NCI-H460 (cell line): Measurements from ENCODE around the gene NRAS. TPM values are rescaled to one million over a fixed set of nuclear protein-coding genes. Genes with fewer than 3 reads are reported as not detected.
"Not testable (repeated sequence)": the region's sequence is repeated elsewhere in the genome, so short reads cannot be mapped to it uniquely, and the experiment has no call there.

Experiments
- DNase-seq: peaks from one replicate; pipeline ENCODE4 v3.0.0-alpha.2; 2016; ENCODE audit warnings: low read depth; ENCODE audit errors: extremely low read depth
- polyA plus RNA-seq: library from polyadenylated mRNA; depleted of rRNA; stranded (reverse); fragments of >200 nt; gene quantifications from 2 replicates; pipeline ENCODE4 v1.2.3, GENCODE V29; 2014; cell fraction: nucleus; rRNA removed
- total RNA-seq: library from RNA; depleted of rRNA; stranded (reverse); fragments of >200 nt; shearing (Covaris generic); gene quantifications from 2 replicates; pipeline ENCODE4 v1.2.3, GENCODE V29; 2014; rRNA removed

The NRAS gene
- total RNA-seq: 65.0 and 68.4 TPM in 2 replicates
- 15.9 and 25.0 TPM in 2 replicates for polyA plus RNA-seq

GRCh38 chr1:114716304-114717170 is at the start of gene NRAS:
Gene NRAS, minus strand, starts transcription at chr1:114716771. Its CDS starts 611 bp downstream, at chr1:114716160.
- peak; percentile 78 for DNase-seq

DNA sequence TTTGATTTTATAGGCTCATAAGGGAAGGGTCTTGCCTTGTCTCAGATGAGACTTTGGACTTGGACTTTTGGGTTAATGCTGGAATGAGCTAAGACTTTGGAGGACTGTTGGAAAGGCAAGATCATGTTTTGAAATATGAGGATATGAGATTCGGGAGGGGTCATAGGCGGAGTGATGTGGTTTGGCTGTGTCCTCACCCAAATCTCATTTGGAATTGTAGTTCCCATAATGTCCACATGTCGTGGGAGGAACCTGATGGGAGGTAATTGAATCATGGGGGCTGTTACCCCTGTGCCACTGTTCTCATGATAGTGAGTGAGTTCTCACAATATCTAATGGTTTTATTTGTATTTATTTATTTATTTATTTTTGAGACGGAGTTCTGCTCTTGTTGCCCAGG is 48.1 kb upstream of the NRAS start:
- DNase-seq: no peak

DNA sequence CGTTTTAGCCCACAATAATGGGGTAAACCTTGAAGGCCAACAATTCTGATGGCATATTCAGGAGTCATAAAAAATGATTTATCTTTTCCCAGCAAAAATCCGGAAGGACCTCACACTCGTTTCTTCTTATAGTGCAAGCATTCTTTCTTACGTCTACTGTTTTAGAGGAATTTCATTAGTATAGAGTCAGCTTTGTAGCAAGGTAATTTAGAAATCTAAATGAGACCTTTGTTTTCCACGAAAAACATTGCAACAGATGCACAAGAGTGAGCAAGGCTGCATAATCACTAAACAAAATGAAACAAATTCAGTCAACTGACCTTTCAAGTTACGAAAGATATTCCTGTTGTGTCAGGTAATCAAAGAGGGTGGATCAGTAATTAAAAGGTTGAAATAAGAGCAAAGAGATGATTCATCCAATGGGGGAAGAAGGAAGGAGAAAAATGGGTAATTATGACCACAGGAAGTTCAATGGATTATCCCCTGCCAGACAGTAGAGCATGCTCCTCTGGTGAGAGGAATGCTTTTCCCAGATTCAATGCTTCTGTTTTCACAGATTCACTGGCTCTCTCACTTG is 41.8 kb upstream of the NRAS start:
- no peak for DNase-seq

- peak; percentile 98 for DNase-seq
Measured at GRCh38 chr1:114757455-114758255, 41.1 kb upstream of the NRAS start, which contains the start of gene CSDE1. Gene CSDE1, minus strand, starts transcription at chr1:114757984. Its CDS starts 18,094 bp downstream, at chr1:114739890.

GRCh38 chr1:114756949-114757454 is 40.4 kb upstream of the NRAS start:
- no peak for DNase-seq

DNA sequence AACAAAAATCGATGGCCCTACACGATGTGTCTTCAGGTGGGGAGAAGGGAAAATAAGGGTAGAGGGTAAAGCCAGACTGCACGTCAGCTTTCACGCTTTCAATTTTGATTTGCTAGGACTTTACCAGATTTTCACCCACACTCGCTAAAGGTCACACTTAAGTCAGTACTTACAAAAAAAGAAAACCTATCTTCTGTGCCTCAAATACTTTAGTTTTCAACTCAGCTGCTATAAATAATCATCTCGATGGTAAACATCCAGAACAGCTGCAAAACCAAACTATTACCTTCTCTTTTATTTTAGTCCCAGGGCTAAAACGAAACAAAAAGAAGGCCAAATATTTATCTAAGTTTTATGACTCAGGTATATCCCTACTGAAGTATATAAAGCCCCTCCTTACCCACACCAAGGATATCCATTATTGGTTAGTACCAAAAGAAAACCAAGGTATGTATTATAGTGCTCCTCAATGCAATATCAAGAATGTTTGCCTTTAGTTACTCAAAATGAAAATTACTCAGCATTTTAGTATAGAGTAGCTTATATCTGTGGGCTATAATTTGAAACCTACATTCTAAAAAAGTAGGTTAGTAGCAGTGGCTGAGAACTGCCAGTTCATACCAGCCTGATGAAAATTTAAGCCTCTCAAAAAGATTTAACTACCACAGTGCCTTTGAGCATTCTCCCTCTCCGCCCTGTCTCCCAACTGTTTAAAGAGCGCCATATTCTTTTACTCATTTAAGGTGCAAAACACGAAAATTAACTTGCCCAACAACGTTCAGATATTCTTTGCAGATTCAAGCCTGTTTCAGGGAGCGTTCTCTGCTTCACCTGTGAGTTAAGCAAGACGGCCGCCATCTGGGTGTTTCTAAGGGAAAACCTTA is 39.7 kb upstream of the NRAS start:
- DNase-seq: no peak

- DNase-seq: no peak
Measured at GRCh38 chr1:114755006-114755931, 38.7 kb upstream of the NRAS start.

GRCh38 chr1:114753702-114754101 is 37.1 kb upstream of the NRAS start:
- not testable (repeated sequence) for DNase-seq

GRCh38 chr1:114753143-114753542 is 36.6 kb upstream of the NRAS start:
- no peak for DNase-seq

DNA sequence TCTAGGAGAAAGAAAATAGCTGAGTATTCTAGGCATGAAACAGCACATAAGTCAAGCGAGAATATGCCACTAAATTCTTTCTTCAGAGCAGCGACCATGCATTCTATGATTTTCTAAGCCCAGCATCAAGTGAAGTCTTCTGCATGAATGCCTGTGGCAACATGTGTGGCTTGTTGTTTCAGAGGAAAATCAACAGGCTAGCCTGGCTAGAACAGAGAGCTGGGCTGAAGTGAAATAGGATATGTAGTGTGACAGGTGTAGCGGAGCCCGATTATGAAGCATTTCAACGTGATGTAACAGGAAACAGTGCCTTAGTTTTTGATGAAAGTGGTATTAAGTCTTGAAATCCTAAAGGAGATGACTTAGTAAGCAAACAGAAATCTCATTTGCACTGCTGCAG is 34.2 kb upstream of the NRAS start:
- DNase-seq: no peak

- no peak for DNase-seq
Measured at GRCh38 chr1:114749835-114750234, 33.3 kb upstream of the NRAS start.

GRCh38 chr1:114746450-114747121 is 30.0 kb upstream of the NRAS start:
- DNase-seq: no peak

GRCh38 chr1:114745291-114745690 is 28.7 kb upstream of the NRAS start:
- no peak for DNase-seq

- DNase-seq: no peak
Measured at GRCh38 chr1:114741963-114742746, 25.6 kb upstream of the NRAS start.

DNA sequence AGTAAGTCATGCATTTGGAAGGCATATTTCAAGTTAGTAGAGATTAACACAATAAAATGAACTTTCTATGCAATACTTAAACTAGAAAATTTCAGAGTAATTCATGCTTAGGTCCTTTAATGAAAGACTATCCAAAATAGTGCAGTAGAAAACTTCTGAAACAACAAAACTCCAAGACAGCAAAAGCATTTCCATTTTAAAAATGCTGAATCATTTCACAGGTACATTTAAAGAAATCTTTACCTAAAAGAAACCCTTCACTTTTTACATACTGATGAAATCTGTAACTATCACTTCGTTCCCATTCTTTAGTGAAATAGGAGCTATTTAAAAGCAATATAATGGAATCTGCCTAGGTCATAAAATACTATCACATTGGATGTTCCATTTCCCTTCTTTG is 23.8 kb upstream of the NRAS start:
- no peak for DNase-seq

GRCh38 chr1:114737314-114737849 is 20.8 kb upstream of the NRAS start:
- DNase-seq: no peak

DNA sequence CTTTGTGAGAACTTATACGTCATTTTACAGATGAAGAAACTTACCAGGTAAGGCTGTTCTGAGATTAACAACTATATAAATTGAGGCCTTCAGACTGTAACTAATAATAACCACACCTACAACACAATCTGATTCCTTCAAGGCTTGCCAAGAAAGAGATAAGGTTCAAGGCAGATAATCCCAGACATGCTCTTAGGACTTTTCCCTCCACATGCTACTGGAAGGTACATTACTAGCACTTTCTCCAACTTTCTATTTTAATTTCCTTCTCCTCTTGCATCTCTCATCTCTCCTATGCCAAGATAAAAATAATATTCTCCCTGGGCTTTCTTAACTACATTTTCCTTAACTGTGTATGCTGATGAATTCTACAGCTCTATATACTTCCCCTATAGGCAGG is 18.9 kb upstream of the NRAS start:
- DNase-seq: no peak
